Bronchial epithelial cell (primary cell): Measurements from ENCODE around the gene BCAR3. TPM values are rescaled to one million over a fixed set of nuclear protein-coding genes. Genes with fewer than 3 reads are reported as not detected.

Experiments
- DNase-seq: peaks from one replicate; pipeline ENCODE4 v3.0.0-alpha.2; 2010; ENCODE audit warnings: low read depth
- FAIRE-seq: peaks from 2 replicates; lab custom pipeline; 2011; peaks lifted over from hg19 to GRCh38; lab: Jason Lieb, UNC
- H3K27me3 ChIP-seq: 2 replicates; pipeline ENCODE4 v1.5.1; 2011; ENCODE audit warnings: low read length; ENCODE audit not compliant: control insufficient read depth, insufficient read depth
- H3K36me3 ChIP-seq: 2 replicates; pipeline ENCODE4 v1.5.1; 2011; ENCODE audit warnings: low read length; ENCODE audit not compliant: control insufficient read depth, insufficient read depth
- H3K4me3 ChIP-seq: 2 replicates; pipeline ENCODE4 v1.5.1; 2011; ENCODE audit warnings: mild to moderate bottlenecking, low read depth, low read length, control low read depth
- CTCF ChIP-seq: IDR thresholded peaks from 2 replicates; pipeline ENCODE4 v1.5.1; 2011; ENCODE audit warnings: mild to moderate bottlenecking, moderate library complexity, low read length, control low read depth, inconsistent platforms; ENCODE audit not compliant: insufficient read depth, severe bottlenecking
- total RNA-seq: library from RNA; depleted of rRNA; stranded (reverse); fragments of >200 nt; gene quantifications from 2 replicates; pipeline ENCODE4 v1.2.1, GENCODE V29; 2014

Gene BCAR3
- total RNA-seq, 1 donor from 2014 or later = 69.5 TPM

- H3K36me3 ChIP-seq = peaks cover 23% of the 10 kb centered on the region
- H3K27me3 ChIP-seq = no peaks in the 10 kb centered on the region
- FAIRE-seq = no peak
- peak; percentile 52 for DNase-seq
- no peak for TF ChIP-seq CTCF
- H3K4me3 ChIP-seq = no peak overlapping the region
Measured at GRCh38 chr1:93673163-93673829, 8.3 kb downstream of the BCAR3 start.

GRCh38 chr1:93672477-93673162, 9.0 kb downstream of the BCAR3 start:
- no peak overlapping the region for H3K4me3 ChIP-seq
- FAIRE-seq (no peak), DNase-seq (no peak)
- peaks cover 27% of the 10 kb centered on the region for H3K36me3 ChIP-seq
- TF ChIP-seq CTCF = no peak
- H3K27me3 ChIP-seq = no peaks in the 10 kb centered on the region

- Histone ChIP-seq H3K4me3 (no peak overlapping the region), H3K27me3 (no peaks in the 10 kb centered on the region), H3K36me3 (peaks cover 24% of the 10 kb centered on the region)
- FAIRE-seq = no peak
- no peak for TF ChIP-seq CTCF
- DNase-seq = peak; percentile 47
Measured at GRCh38 chr1:93672069-93672468, 9.6 kb downstream of the BCAR3 start.

GRCh38 chr1:93671099-93671621, 10.5 kb downstream of the BCAR3 start:
- FAIRE-seq (no peak), DNase-seq (no peak)
- no peak overlapping the region for H3K4me3 ChIP-seq
- no peaks in the 10 kb centered on the region for H3K27me3 ChIP-seq
- TF ChIP-seq CTCF = no peak
- peaks cover 28% of the 10 kb centered on the region for H3K36me3 ChIP-seq

- FAIRE-seq (no peak), DNase-seq (no peak)
- Histone ChIP-seq H3K27me3 (no peaks in the 10 kb centered on the region), H3K4me3 (no peak overlapping the region), H3K36me3 (peaks cover 27% of the 10 kb centered on the region)
- no peak for TF ChIP-seq CTCF
Measured at GRCh38 chr1:93670141-93670540, 11.5 kb downstream of the BCAR3 start.
